NK-92 treated with Interleukin-12 subunit alpha and Interleukin-12 subunit beta, amount 100 ng/mL, for 24 hours (cell line): Measurements from ENCODE around the gene GRWD1.

ENCODE experiments used
- DNase-seq: peaks from one replicate; lab custom pipeline; 2025; lab: John Stamatoyannopoulos, UW

Gene GRWD1

DNA sequence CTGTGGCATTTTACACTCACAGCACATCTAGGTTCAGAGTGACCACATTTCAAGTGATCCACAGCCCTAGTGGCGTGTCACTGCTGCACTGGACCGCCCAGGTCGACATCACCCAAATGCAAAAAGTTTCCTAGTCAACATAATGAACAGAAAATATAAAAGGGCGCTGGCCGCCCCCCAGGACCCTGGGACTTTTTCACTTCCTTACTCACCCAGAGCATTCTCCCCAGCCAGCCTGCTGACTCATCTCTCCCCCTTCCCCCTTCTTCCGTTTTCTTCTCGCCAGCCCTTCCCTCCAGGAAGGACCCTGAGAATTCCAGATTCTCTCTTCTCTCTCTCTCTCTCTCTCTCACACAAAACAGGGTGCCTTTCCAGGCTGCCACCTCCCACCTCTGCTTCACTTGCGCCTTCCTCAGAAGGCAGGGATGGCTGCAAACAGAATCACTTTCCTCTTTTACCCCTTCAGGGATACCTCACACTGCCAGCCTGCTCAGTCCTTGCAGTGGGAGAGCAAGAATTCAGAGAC lies 21.0 kb upstream of the GRWD1 start:
- no peak for DNase-seq

DNA sequence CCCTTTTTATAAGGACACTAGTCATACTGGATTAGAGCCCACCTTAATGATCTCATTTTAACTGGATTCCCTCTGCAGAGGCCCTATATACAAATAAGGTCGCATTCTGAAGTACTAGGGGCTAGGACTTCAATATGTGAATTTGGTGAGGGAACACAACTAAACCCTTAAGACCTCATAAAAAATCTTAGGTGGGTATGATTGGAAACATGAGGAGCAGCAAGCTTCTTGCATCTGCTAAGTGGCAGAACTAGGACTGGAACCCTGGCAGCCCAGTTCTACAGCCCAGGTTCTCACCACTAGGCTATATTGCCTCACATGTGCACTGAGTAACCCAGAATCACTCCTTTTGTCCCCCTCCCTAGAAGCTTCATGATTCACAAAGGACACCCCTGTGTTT lies 17.1 kb upstream of the GRWD1 start:
- no peak for DNase-seq

DNA sequence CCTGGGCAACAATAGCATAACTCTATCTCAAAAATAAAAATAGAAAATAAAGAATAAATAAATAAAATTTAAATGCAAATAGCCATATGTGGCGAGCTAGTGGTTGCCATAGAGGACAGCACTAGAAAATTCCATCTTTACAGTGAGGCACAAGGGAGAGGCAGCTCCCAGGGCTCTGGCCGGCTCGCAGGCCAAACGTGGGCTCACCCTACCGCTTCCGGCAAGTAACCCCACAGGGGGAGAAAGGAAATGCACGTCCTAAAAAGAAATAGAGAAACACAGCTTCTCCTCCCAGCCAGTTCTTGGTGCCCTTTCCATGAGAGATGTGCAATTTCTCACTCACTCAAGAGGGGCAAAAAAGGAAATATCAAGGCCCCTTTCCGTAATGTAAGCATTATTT lies 12.4 kb upstream of the GRWD1 start:
- no peak for DNase-seq

- DNase-seq, result no peak
These were observed 9.2 kb upstream of the GRWD1 start for GRCh38 chr19:48436586-48436985.

DNA sequence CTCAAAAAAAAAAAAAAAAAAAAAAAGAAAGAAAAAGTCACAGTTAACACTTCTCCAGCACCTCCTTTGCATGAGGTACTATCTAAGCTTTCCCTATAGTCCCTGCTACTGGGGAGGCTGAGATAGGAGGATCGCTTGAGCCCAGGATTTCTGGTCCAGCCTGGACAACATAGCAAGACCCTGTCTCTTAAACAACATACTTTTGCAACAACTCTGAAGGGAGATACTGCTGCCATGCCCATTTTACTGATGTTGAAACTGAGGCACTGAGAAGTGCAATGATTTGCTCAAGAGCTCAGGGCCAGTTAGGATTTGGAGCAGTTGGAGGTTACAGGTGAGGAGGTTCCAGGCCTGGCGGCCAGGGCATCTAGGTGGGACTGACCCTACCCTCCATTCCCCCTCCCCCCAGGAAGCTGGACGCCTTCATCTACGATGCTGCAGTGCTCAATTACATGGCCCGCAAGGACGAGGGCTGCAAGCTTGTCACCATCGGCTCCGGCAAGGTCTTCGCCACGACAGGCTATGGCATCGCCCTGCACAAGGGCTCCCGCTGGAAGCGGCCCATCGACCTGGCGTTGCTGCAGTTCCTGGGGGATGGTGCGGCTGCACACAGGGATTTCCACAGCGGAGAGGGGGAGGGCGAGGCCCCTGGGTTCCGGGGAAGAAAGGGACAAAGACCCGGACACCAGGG lies 4.3 kb upstream of the GRWD1 start:
- DNase-seq, result no peak

DNA sequence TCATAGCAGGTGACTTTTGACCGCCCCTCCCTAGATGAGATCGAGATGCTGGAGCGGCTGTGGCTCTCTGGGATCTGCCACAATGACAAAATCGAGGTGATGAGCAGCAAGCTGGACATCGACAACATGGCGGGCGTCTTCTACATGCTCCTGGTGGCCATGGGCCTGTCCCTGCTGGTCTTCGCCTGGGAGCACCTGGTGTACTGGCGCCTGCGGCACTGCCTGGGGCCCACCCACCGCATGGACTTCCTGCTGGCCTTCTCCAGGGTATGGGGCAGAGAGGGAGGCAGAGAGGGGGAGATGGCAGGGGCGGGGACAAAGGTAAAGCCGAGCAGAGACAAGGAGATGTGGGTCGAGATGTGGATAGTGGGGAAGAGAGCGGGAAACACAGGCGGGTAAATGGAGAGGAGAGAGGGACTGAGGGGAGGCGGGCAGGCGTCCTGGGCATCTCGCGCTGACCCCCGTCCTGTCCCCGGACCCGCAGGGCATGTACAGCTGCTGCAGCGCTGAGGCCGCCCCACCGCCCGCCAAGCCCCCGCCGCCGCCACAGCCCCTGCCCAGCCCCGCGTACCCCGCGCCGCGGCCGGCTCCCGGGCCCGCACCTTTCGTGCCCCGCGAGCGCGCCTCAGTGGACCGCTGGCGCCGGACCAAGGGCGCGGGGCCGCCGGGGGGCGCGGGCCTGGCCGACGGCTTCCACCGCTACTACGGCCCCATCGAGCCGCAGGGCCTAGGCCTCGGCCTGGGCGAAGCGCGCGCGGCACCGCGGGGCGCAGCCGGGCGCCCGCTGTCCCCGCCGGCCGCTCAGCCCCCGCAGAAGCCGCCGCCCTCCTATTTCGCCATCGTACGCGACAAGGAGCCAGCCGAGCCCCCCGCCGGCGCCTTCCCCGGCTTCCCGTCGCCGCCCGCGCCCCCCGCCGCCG lies 3.4 kb upstream of the GRWD1 start:
- no peak for DNase-seq

DNA sequence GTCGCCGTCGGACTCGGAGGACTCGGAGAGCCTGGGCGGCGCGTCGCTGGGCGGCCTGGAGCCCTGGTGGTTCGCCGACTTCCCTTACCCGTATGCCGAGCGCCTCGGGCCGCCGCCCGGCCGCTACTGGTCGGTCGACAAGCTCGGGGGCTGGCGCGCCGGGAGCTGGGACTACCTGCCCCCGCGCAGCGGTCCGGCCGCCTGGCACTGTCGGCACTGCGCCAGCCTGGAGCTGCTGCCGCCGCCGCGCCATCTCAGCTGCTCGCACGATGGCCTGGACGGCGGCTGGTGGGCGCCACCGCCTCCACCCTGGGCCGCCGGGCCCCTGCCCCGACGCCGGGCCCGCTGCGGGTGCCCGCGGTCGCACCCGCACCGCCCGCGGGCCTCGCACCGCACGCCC lies 2.5 kb upstream of the GRWD1 start:
- no peak for DNase-seq

- no peak for DNase-seq
These were observed 2.1 kb upstream of the GRWD1 start for GRCh38 chr19:48443731-48444128.

GRCh38 chr19:48444129-48444935 lies 1.5 kb upstream of the GRWD1 start:
- no peak for DNase-seq

GRCh38 chr19:48444936-48445200 lies 915 bp upstream of the GRWD1 start:
- no peak for DNase-seq

DNA sequence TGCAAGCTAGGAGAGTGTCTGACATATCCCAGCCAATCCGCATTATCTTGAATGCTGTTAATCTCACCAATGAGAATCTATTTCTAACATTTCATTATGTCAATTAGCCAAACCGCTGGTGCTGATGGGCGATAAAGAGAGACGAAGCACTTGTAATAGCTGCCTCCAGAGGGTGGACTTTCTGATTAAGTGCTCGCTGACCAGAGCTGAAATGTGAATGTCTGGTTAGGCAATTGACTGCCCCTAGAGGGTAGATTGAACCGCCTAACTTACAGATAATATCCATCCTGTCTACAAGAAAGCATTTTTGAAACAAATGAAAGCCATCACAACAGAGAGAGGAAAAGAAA lies 552 bp upstream of the GRWD1 start:
- DNase-seq, result no peak

GRCh38 chr19:48446579-48446978 lies 796 bp downstream of the GRWD1 start:
- no peak for DNase-seq

- DNase-seq, result no peak
These were observed 2.8 kb downstream of the GRWD1 start for GRCh38 chr19:48448563-48448962.

DNA sequence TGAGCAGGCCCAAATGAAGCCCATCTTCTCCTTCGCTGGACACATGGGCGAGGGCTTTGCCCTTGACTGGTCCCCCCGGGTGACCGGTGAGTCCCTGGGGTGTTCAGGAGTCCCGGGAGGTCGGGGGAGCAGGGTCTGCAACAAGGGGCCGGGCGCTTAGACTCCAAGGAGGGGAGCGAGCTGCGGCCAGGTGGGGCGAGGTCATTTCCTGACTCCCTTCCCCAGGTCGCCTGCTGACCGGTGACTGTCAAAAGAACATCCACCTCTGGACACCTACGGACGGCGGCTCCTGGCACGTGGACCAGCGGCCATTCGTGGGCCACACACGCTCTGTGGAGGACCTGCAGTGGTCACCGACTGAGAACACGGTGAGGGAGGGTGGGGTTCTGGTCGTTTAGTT lies 4.7 kb downstream of the GRWD1 start:
- DNase-seq, result no peak

- DNase-seq, result no peak
These were observed 5.1 kb downstream of the GRWD1 start for GRCh38 chr19:48450863-48451262.

- DNase-seq, result no peak
These were observed 5.8 kb downstream of the GRWD1 start for GRCh38 chr19:48451624-48452023.

GRCh38 chr19:48452289-48453190 lies 6.8 kb downstream of the GRWD1 start:
- DNase-seq, result no peak

DNA sequence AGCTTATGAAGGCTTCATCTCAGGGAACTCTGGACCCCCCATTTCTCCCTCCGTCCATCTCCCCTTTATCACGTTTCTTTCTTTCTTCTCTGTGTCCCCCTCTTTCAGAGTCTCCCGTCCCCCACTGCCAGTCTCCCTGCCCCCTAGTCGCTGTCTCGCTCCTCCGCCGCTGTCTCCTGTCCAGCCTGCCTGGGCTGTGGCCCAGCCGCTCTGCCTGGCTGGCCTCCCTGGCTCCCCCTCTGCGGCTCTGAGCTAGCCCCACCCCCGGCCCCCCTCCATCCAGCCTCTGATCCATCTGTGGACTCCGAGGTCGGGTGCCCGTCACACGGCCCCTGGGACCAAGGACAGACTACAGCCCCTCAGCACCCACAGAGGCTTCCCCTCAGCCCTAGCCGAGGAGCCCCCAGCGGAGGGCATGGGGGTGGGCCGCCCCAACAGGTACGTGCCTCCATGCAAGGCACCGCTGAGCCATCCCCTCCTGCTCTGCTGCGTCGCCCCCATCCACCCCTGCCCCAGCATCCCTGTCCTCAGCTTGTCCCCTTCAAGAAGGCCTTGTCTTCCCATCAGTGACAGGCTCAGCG lies 8.5 kb downstream of the GRWD1 start:
- no peak for DNase-seq

DNA sequence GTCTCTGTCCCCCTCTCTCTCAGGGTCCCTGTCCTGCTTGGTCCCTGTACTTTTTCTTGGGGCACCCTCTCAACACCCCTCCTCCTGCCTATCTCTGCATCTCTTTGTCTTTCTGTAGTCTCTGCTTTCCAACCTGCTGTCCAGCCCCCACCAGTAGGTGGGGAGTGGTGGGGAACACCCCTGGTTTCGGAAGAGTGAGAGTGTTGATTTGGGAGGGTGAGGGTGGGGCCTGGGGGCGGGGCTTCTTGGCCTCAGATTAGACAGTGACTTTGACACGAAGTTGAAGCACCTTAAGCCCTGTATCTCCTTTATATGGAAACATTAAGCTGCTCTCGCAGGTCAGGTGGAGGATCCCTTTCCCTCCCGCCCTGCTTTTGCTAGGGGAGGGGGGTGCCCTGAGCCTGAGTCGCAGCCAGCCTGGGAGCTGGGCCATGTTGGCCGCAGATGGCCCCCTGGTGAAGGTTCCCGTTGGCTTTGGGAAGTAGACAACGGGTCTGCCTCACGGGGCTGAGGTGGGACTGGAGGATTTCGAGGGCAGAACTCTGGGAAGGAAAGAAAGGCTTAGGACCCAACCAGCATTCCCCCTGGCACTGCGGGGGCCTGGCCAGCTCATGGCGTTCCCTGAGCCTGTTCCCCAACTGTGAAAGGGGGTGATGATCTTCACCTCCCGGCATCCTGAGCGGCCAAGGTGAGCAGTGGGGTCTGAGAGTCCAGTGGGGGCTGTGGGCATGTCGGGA lies 9.6 kb downstream of the GRWD1 start, which contains the start of gene KCNJ14:
Gene KCNJ14, plus strand, starts transcription at position 404 of the 737 bp plus-strand sequence. CDS start 6,151 bp downstream, outside the sequence.
- DNase-seq, result no peak

DNA sequence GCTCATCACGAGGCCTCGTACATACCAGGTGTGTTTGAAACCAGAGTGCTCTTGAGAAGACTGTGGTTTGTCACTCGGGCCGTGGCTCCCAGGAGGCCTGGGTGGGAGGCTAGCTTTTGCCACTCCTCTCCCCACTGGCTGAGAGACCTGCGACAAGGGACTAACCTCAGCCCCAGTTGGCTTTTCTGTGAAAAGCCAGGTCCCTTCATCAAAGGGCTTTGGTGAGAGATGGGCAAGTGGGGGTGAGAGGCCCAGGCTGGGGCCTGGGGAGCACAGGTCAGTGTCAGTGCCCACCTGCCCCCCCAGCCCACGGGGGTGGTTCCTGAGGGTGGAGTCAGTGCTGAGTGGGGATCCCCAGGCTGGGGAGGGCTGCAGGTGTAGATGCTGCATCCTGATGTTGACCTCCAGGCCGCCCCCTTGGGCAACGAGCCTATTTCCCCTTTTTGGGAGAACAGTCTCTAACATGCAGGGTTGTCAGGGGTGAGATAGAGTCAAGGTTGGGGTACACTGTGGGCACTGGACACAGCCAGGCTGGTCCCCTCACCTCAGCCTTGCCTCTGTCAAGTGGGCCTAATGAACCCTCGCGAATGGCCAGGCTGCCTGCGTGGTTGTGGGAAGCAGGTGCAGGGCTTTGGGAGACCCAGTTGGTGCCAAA lies 10.3 kb downstream of the GRWD1 start:
- DNase-seq, result no peak
